NCI-H2107 treated with DMSO at 0.1 percent for 48 hours (cell line): Measurements from ENCODE around the gene GNPAT.

Experiments used
- DNase-seq: peaks from one replicate; lab custom pipeline; 2025; ENCODE audit not compliant: unreplicated experiment; lab: John Stamatoyannopoulos, UW

The GNPAT gene

DNA sequence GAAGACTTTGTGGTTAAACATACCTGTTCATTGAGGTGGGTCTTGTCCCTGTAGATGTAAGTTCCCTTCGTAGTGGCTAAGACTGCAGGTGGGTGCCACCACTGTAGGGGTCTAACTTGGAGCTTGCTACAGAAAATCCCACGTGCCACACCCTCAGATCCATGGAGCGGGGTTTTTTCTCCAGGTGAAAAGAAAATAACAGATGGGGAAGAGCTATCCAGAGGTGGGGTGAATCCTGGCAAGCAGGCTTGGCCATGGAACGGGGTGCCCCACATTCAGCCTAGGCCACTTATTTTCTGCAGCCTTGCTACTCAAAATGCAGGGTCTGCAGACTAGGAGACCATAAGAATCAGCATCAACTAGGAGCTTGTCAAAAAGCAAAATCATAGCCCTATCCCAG, 72.6 kb downstream of the GNPAT start:
- DNase-seq = no peak

DNA sequence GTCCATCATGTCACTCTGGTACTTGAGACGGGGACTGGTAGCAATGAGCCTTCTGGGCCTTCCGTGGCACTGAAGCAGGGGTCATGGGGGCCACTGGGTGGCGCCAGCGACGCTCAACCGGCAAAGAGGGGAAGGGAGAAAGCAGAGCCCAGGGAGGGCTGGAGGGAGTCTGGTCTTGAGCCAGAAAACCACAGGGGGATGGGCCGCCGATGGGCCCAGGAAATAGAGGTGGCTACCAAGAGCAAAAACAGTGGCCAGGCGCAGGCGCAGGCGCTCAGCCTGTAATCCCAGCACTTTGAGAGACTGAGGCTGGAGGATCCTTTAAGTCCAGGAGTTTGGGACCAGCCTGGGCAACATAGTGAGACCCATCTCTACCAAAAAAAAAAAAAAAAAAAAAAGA, 74.9 kb downstream of the GNPAT start:
- DNase-seq = no peak

DNA sequence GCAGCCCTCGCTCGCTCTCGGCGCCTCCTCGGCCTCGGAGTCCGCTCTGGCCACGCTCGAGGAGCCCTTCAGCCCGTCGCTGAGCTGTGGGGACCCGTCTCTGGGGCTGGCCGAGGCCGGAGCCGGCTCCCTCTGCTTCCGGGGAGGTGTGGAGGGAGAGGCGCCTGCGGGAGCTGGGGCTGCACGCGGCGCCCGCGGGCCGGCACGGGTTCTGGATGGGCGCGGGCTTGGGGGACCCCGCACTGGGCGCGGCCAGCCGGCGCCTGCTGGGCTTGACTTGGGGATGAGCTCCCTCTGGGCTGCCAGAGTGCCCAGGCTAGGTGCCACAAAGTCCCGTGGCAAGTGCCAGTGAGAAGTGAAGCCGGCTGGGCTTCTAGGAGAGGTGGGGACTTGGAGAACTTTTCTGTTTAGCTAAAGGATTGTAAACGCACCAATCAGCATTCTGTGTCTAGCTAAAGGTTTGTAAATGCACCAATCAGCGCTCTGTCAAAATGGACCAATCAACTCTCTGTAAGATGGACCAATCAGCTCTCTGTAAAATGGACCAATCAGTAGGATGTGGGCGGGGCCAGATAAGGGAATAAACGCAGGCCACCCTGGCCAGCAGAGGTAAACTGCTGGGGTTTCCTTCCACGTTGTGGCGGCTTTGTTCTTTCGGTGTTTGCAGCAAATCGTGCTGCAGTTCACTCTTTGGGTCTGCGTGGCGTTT, 76.4 kb downstream of the GNPAT start:
- DNase-seq = no peak

DNA sequence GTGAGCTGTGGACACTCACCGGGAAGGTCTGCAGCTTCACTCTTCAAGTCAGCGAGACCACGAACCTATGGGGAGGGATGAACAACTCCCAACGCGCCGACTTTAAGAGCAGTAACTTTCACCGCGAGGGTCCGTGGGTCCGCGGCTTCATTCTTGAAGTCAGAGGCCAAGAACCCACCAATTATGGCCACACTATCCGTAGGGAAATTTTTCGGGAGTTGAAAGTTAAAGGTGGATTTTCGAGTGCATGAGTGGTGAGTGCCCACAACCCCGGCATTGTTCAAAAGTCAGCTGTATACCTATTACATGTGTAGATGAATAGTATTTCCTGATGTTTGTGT, 77.0 kb downstream of the GNPAT start:
- DNase-seq = no peak

DNA sequence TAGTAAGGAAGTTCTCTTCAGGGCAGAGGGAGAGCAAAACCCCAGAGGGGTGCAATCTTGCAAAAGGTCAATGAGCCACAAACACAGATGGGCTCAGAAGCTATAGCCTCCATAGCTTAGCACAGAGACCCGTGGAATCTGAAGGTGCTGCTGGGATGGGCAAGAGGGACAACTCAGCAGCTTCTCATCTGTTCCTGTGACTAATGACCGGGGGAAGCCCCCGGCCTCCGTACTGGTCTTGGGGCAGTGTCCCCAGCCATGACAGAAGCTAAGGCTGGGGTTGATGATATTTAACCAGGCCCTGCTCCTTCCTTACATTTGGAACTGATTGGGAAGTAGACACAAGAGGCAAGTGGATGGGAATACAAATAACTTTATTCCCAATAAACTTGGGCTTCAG, 77.6 kb downstream of the GNPAT start:
- no peak for DNase-seq

DNA sequence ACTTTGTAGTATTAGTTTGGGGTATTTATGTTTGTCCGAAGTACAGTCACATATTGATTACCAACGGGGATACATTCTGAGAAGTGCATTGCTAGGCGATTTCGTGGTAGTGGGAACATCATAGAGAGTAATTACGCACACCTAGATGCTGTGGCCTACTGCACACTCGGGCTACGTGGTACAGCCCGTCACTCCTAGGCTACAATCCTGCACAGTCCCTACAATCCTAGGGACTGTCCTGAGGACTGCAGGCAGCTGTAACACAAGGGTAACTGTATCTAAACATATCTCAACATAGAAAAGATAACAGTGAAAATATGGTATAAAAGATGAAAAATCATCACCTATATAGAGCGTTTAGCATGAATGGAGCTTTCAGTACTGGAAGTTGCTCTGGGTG, 78.1 kb downstream of the GNPAT start:
- no peak for DNase-seq

DNA sequence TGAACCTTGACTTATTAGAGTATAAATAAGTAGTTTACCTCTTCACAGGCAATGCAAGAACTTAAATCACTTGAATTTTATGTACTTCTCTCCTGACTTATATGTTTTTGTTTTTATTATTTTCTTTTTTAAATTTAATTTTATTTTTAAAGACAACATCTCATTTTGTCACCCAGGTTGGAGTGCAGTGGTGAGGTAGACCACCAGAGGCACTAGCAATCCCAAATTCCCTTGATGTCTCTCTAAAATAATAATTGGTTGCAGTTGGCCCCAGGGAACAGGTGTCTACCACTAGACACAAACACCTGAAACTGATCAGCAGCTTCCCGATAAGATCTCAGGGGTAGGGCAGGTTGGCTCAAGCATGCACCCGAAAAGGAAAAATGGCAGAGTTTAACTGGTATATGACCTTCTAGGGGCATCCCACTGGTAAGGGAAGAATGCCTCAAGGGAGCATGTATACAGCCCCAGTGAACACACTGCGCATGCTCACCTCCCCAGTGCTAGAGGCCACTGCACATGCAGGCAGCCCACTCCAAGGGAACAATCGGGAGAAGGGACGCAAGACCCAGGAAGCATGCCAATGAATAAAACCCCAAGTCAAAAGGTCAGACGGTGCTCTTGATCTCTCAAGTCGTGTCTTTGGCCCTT, 82.0 kb downstream of the GNPAT start:
- DNase-seq = no peak

DNA sequence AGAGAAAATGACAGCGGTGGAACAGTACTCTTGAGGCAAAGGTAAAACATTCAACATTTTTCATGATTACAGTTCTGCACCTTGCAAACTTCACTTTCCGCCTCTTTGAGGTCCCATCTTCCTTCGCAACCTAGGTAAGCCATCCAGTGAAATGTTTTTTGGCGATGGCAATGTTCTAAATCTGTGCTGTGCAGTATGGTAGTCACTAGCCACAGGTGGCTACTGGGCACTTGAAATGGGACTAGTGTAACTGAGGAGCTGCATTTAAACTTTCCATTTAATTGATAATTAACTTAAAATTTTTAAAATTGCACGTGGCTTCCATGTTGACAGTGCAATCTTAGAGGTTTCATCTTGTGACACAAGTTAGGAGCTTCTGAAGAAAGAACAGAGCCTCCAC, 83.6 kb downstream of the GNPAT start:
- DNase-seq = no peak

DNA sequence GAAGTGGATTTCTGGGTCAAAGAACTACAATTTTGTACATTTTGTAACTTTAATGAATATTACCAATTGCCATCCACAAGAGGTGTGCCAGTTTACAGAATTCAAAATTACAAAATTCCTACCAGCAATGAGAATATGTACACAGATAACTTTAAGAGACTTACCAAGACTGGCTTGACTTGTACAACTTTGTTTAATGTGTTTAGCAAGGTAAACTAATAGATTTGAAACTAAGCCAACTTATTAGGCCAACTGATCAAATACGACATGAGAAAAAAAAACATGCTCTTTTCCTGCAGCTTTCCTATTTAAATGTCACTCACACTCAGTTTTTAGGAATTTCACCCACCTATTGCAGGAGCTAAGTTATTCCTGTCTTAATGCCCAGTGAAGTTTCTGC, 85.2 kb downstream of the GNPAT start:
- DNase-seq = no peak
